ENCODE measurements around the gene SCFD2. TPM values are rescaled to one million over a fixed set of nuclear protein-coding genes. Genes with fewer than 3 reads are reported as not detected.
"Not testable (repeated sequence)": the region's sequence is repeated elsewhere in the genome, so short reads cannot be mapped to it uniquely, and the experiment has no call there.

Gene SCFD2
- total and polyA plus RNA-seq, 2 of the 8 experiments (the other 6 are each of a cell fraction or from before 2014, with no cell fraction given), result 6.2 to 10.2 TPM

DNA sequence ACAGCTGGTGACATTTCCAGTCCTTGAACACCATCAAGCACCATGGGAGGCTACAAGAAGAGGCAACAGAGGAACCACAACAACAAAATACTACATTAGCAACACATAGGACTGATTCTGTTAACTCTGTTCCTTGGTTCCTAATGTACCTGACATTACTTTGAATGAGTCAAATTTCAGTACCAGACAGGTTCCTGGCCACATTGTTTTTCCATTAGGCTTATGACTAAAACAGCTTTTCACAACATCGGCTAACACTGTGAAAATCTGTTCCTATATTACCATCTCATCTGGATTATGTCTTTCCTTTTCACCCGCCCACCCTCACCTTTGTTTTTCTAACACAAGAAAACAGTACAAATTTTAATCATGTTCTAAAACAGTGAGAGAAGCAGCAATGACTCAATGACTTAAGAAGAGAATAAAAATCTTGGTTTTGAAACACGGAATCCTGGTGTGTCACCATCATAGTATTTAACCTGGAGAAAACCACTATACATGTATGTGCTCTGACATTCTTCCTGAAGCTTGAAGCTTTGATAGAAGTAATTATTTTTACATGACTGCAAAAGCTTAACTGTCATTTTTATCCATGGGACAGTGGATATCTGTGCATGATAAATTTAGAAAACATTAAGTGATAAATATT is 143.9 kb downstream of the SCFD2 start (continued):
- TF ChIP-seq, protein P1, sequence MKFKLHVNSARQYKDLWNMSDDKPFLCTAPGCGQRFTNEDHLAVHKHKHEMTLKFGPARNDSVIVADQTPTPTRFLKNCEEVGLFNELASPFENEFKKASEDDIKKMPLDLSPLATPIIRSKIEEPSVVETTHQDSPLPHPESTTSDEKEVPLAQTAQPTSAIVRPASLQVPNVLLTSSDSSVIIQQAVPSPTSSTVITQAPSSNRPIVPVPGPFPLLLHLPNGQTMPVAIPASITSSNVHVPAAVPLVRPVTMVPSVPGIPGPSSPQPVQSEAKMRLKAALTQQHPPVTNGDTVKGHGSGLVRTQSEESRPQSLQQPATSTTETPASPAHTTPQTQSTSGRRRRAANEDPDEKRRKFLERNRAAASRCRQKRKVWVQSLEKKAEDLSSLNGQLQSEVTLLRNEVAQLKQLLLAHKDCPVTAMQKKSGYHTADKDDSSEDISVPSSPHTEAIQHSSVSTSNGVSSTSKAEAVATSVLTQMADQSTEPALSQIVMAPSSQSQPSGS (IDR thresholded peaks at IDR 0.05; ENCODE audit: low read length), result no peak
- TF ChIP-seq RFX5 (IDR thresholded peaks at IDR 0.05; ENCODE audit: borderline replicate concordance, low read depth, low read length) (no peak), BCL11A (IDR thresholded peaks at IDR 0.05; ENCODE audit: low read depth in 2 of 2, low read length in 2 of 2) (no peak), RBBP5 (IDR thresholded peaks at IDR 0.05; ENCODE audit: borderline replicate concordance, low read depth, low read length) (no peak)

DNA sequence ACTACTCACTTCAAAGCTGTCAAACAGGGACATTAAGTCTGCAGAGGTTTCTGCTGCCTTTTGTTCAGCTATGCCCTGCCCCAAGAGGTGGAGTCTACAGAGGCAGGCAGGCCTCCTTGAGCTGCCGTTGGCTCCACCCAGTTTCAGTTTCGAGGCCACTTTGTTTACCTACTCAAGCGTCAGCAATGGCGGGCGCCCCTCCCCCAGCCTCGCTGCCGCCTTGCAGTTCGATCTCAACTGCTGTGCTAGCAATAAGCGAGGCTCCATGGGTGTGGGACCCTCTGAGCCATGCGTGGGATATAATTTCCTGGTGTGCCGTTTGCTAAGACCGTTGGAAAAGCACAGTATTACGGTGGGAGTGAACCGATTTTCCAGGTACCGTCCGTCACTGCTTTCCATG is 146.7 kb downstream of the SCFD2 start:
- H3K23ac ChIP-seq (ENCODE audit: insufficient read length); H3K23me2 ChIP-seq (ENCODE audit: low read depth, low read length); H3K4me1 ChIP-seq (replicated peaks in 1 of 4; ENCODE audit: control insufficient read depth in 3 of 4, insufficient read depth in 4 of 4, low read length in 3 of 4); H3K14ac ChIP-seq (ENCODE audit: insufficient read length); H3K36me3 ChIP-seq (ENCODE audit: control insufficient read depth in 2 of 4, insufficient read depth in 4 of 4, low read length in 3 of 4); DNase-seq (ENCODE audit: low read depth in 1 of 2, low spot score in 2 of 2); CTCF ChIA-PET (ENCODE audit: partially characterized antibody); H3K4ac ChIP-seq (replicated peaks; ENCODE audit: insufficient read length, low read depth, low read length); H3K9ac ChIP-seq (replicated peaks in 1 of 4; ENCODE audit: extremely low read depth in 1 of 4, low read depth in 3 of 4, low read length in 3 of 4); H2BK12ac ChIP-seq (ENCODE audit: low read depth, low read length); H3K18ac ChIP-seq (ENCODE audit: extremely low read depth, low read length); H3K79me2 ChIP-seq (ENCODE audit: control insufficient read depth in 1 of 2, insufficient read depth in 2 of 2, low read length in 2 of 2); H4K8ac ChIP-seq (ENCODE audit: extremely low read depth, insufficient read depth, low read length); H4K20me1 ChIP-seq (replicated peaks in 1 of 2; ENCODE audit: control insufficient read depth in 1 of 2, insufficient read depth in 2 of 2, low read length in 2 of 2); H3K4me2 ChIP-seq (ENCODE audit: insufficient read depth in 1 of 2, low read depth in 2 of 2, low read length in 2 of 2); H3K27me3 ChIP-seq (replicated peaks in 1 of 4; ENCODE audit: control insufficient read depth in 3 of 4, extremely low read depth in 1 of 4, insufficient read depth in 3 of 4, low read length in 3 of 4); H3K56ac ChIP-seq (replicated peaks; ENCODE audit: insufficient read length, low read depth, low read length); FAIRE-seq; H3K4me3 ChIP-seq (ENCODE audit: extremely low read depth in 1 of 4, insufficient read depth in 2 of 4, low read depth in 3 of 4, low read length in 4 of 4); H2AFZ ChIP-seq (ENCODE audit: low read length); H2AK5ac ChIP-seq (ENCODE audit: low read depth, low read length); H2BK20ac ChIP-seq (ENCODE audit: low read length); H3K79me1 ChIP-seq (ENCODE audit: low read depth, low read length); H2BK5ac ChIP-seq (ENCODE audit: low read depth, low read length); H2BK120ac ChIP-seq (replicated peaks; ENCODE audit: low read depth, low read length); H4K5ac ChIP-seq (ENCODE audit: insufficient read length, low read depth, low read length); H4K91ac ChIP-seq (replicated peaks; ENCODE audit: insufficient read length, low read length); H2BK15ac ChIP-seq (ENCODE audit: low read length); H3K27ac ChIP-seq (ENCODE audit: low read depth, low read length): not testable (repeated sequence)
- POLR2A ChIA-PET (ENCODE audit: partially characterized antibody), result interaction anchor here (0.6 kb wide), 1 partner anchor 43 kb away, joined by 3 read pairs; no protein-coding TSS in a partner anchor
- H3K9me3 ChIP-seq (ENCODE audit: insufficient read depth in 2 of 2, low read depth in 1 of 2, low read length in 1 of 2), result peaks cover 5 to 11% of the 10 kb centered on the region in 2 experiments; a peak in 2 of 4 replicates
- WGBS, 2 experiments (ENCODE audit: extremely low coverage in 1 of 2, insufficient coverage in 1 of 2, insufficient read length in 1 of 2, insufficient replicate concordance in 2 of 2, low coverage in 1 of 2, low lambda C conversion rate in 2 of 2, missing lambda C conversion rate in 1 of 2), result 93% methylated on average over 16 of the region's 16 CpGs; no CpG with 5 or more reads in 1 of the 2 experiments

Measured in H1 (cell line).